Measurements from ENCODE around the gene ADGRV1. TPM values are rescaled to one million over a fixed set of nuclear protein-coding genes. Genes with fewer than 3 reads are reported as not detected.

Gene ADGRV1
- total RNA-seq, 1 donor from 2014 or later: 0.99 TPM

DNA sequence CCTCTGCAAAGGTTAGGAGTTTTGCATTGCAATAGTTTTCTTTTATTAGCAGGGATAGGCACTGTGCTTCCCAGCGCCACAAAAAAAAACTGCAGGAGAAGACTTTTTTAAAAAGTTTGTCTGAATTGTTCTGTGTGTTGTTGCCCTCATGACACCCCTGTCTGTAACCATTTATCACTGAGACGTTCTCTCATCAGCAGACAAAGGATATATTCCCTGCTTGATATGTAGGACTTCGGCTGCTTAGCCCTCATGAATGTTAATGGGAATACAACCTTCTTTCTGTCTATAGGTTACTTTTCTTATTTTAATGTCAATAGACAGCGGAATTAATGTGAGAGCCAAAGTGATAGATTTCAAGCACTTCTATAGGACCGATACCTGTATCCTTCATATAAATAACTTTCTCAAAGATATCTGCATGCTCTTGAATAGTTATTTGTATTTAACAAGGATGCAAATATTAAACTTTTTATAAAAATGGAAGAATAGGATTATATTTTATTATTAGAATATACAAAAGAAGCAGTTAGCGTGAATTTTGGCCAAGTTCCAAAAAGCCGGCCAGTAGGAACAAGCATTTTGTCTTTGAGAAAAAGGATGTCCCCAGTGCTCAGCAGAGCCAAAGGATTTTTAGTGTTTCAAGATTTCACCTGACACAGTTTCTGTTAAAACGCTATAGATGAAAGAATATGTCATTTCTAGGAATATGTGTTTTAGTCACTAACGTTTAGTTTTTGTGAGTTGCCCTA, 27.7 kb upstream of the ADGRV1 start:
- TF ChIP-seq, protein P1, sequence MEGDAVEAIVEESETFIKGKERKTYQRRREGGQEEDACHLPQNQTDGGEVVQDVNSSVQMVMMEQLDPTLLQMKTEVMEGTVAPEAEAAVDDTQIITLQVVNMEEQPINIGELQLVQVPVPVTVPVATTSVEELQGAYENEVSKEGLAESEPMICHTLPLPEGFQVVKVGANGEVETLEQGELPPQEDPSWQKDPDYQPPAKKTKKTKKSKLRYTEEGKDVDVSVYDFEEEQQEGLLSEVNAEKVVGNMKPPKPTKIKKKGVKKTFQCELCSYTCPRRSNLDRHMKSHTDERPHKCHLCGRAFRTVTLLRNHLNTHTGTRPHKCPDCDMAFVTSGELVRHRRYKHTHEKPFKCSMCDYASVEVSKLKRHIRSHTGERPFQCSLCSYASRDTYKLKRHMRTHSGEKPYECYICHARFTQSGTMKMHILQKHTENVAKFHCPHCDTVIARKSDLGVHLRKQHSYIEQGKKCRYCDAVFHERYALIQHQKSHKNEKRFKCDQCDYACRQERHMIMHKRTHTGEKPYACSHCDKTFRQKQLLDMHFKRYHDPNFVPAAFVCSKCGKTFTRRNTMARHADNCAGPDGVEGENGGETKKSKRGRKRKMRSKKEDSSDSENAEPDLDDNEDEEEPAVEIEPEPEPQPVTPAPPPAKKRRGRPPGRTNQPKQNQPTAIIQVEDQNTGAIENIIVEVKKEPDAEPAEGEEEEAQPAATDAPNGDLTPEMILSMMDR (IDR thresholded peaks at IDR 0.05): no peak
- Mint-ChIP-seq H3K9me3 (ENCODE audit: unreplicated experiment) (no peaks in the 10 kb centered on the region), H3K4me3 (ENCODE audit: unreplicated experiment) (no peak overlapping the region), H3K36me3 (ENCODE audit: unreplicated experiment) (peaks cover 7% of the 10 kb centered on the region), H3K27me3 (ENCODE audit: unreplicated experiment) (peaks cover 41% of the 10 kb centered on the region), H3K27ac (ENCODE audit: unreplicated experiment) (no peak overlapping the region), H3K4me1 (ENCODE audit: unreplicated experiment) (peaks cover 26% of the 10 kb centered on the region)
- no peak for DNase-seq (ENCODE audit: extremely low spot score, unreplicated experiment)

- no peak for DNase-seq (ENCODE audit: extremely low spot score, unreplicated experiment)
- H3K4me3 Mint-ChIP-seq (ENCODE audit: unreplicated experiment): no peak overlapping the region
- no peak overlapping the region for H3K27ac Mint-ChIP-seq (ENCODE audit: unreplicated experiment)
- TF ChIP-seq, protein P1 (IDR thresholded peaks at IDR 0.05): no peak
- H3K9me3 Mint-ChIP-seq (ENCODE audit: unreplicated experiment): no peaks in the 10 kb centered on the region
- H3K4me1 Mint-ChIP-seq (ENCODE audit: unreplicated experiment): peaks cover 1% of the 10 kb centered on the region
- peaks cover 61% of the 10 kb centered on the region for H3K27me3 Mint-ChIP-seq (ENCODE audit: unreplicated experiment)
- H3K36me3 Mint-ChIP-seq (ENCODE audit: unreplicated experiment): no peaks in the 10 kb centered on the region
Measured at GRCh38 chr5:90533794-90534193, 24.8 kb upstream of the ADGRV1 start.

DNA sequence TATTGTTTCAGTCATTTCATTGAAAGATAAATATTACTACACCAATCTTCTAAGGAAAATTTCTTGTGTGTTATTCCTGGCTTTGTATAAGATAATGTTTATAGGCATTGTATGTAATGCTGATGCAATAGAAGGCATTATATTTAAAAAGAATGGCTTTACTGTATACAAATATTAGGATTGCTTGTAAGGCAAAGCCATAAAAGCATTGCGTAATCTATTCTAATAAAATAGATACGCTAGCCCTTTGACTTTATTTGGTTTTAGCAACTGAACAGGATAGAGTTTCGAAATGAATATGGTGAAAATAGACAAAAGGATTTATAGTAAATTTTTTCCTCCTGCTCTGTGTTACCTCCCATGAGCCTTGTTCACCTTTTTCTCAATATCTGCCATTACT, 23.7 kb upstream of the ADGRV1 start:
- no peak for DNase-seq (ENCODE audit: extremely low spot score, unreplicated experiment)
- peaks cover 1% of the 10 kb centered on the region for H3K4me1 Mint-ChIP-seq (ENCODE audit: unreplicated experiment)
- peaks cover 68% of the 10 kb centered on the region for H3K27me3 Mint-ChIP-seq (ENCODE audit: unreplicated experiment)
- H3K27ac Mint-ChIP-seq (ENCODE audit: unreplicated experiment): no peak overlapping the region
- no peaks in the 10 kb centered on the region for H3K9me3 Mint-ChIP-seq (ENCODE audit: unreplicated experiment)
- no peak overlapping the region for H3K4me3 Mint-ChIP-seq (ENCODE audit: unreplicated experiment)
- TF ChIP-seq, protein P1 (IDR thresholded peaks at IDR 0.05): no peak
- no peaks in the 10 kb centered on the region for H3K36me3 Mint-ChIP-seq (ENCODE audit: unreplicated experiment)

- no peak for DNase-seq (ENCODE audit: extremely low spot score, unreplicated experiment)
- H3K27ac Mint-ChIP-seq (ENCODE audit: unreplicated experiment): no peak overlapping the region
- H3K36me3 Mint-ChIP-seq (ENCODE audit: unreplicated experiment): no peaks in the 10 kb centered on the region
- no peaks in the 10 kb centered on the region for H3K9me3 Mint-ChIP-seq (ENCODE audit: unreplicated experiment)
- H3K27me3 Mint-ChIP-seq (ENCODE audit: unreplicated experiment): peaks cover 53% of the 10 kb centered on the region
- H3K4me3 Mint-ChIP-seq (ENCODE audit: unreplicated experiment): no peak overlapping the region
- TF ChIP-seq, protein P1 (IDR thresholded peaks at IDR 0.05): no peak
- no peaks in the 10 kb centered on the region for H3K4me1 Mint-ChIP-seq (ENCODE audit: unreplicated experiment)
Measured at GRCh38 chr5:90542827-90543519, 15.6 kb upstream of the ADGRV1 start.

- Mint-ChIP-seq H3K4me3 (ENCODE audit: unreplicated experiment) (no peak overlapping the region), H3K36me3 (ENCODE audit: unreplicated experiment) (no peaks in the 10 kb centered on the region), H3K27ac (ENCODE audit: unreplicated experiment) (no peak overlapping the region), H3K27me3 (ENCODE audit: unreplicated experiment) (peaks cover 47% of the 10 kb centered on the region), H3K4me1 (ENCODE audit: unreplicated experiment) (no peaks in the 10 kb centered on the region), H3K9me3 (ENCODE audit: unreplicated experiment) (no peaks in the 10 kb centered on the region)
- TF ChIP-seq, protein P1 (IDR thresholded peaks at IDR 0.05): no peak
- no peak for DNase-seq (ENCODE audit: extremely low spot score, unreplicated experiment)
Measured at GRCh38 chr5:90545511-90545910, 13.1 kb upstream of the ADGRV1 start.
